HepG2 (cell line): Measurements from ENCODE around the gene ADGRV1. TPM values are rescaled to one million over a fixed set of nuclear protein-coding genes. Genes with fewer than 3 reads are reported as not detected.

Source experiments
- ATAC-seq: fragments of 200-7000 bp; cut with Tn5 transposase; 3 replicates; pipeline ENCODE4 v1.9.1; 2020; ENCODE audit warnings: mild to moderate bottlenecking, moderate library complexity
- BruUV-seq: library from RNA; stranded (reverse); fragments of 400-500 nt; replicated peaks from 2 replicates; lab custom pipeline; 2021; lab: Mats Ljungman, UMichigan
- CTCF ChIA-PET: fragments of 300-600 bp; formaldehyde crosslinking; extraction: SDS; loops from one replicate; lab custom pipeline; 2021; ENCODE audit warnings: low total read pairs, inconsistent platforms, low intra/inter-chr PET ratio; lab: Yijun Ruan, JAX
- POLR2A ChIA-PET: fragments of 350-600 bp; sonication (Branson Sonifier 250); formaldehyde crosslinking; loops from one replicate; lab custom pipeline; 2020; ENCODE audit warnings: antibody characterized with exemption, inconsistent platforms; lab: Yijun Ruan, JAX
- DNase-seq: peaks from one replicate; pipeline ENCODE4 v3.0.0-alpha.2; 2015; ENCODE audit warnings: low spot score
- FAIRE-seq: peaks from 3 replicates; lab custom pipeline; 2011; peaks lifted over from hg19 to GRCh38; lab: Jason Lieb, UNC
- H2AFZ ChIP-seq: one replicate; pipeline ENCODE4 v1.6.1; 2011; ENCODE audit warnings: low read length, inconsistent platforms
- H3K27ac ChIP-seq: fragments of 300-600 bp; 3 replicates; pipeline ENCODE4 v1.8.0; 2011; ENCODE audit warnings: mixed run types, mild to moderate bottlenecking, mixed read lengths, low read length, inconsistent platforms; ENCODE audit not compliant: insufficient read depth; ENCODE audit errors: extremely low read length
- H3K27me3 ChIP-seq, 2 experiments: fragments of 200-600 bp in 1 of 2; 2 replicates in 1 of 2; 3 replicates in 1 of 2; pipeline versions ENCODE4 v1.6.0 to v1.8.0; 2011; ENCODE audit warnings: low read length in 2 of 2, mild to moderate bottlenecking in 2 of 2, moderate library complexity in 2 of 2, inconsistent platforms in 1 of 2; ENCODE audit not compliant: insufficient read depth in 2 of 2, control insufficient read depth in 1 of 2
- H3K36me3 ChIP-seq, 2 experiments: fragments of 200-600 bp in 1 of 2; replicated peaks in 1 of 2; 2 replicates in 1 of 2; 3 replicates in 1 of 2; pipeline versions ENCODE4 v1.5.1 to v1.8.0; 2011; ENCODE audit warnings: low read length in 2 of 2, inconsistent platforms in 1 of 2; ENCODE audit not compliant: insufficient read depth in 2 of 2, control insufficient read depth in 1 of 2
- H3K4me1 ChIP-seq: 2 replicates; pipeline ENCODE4 v1.5.1; 2012; ENCODE audit warnings: low read length, inconsistent platforms; ENCODE audit not compliant: insufficient read depth
- H3K4me2 ChIP-seq: 2 replicates; pipeline ENCODE4 v1.6.0; 2011; ENCODE audit warnings: low read depth, low read length, inconsistent platforms
- H3K4me3 ChIP-seq, 3 experiments: fragments of 200-600 bp in 1 of 3; sonication (generic), shearing (Covaris generic) in 1 of 3; replicated peaks in 1 of 3; 2 replicates each; pipeline ENCODE4 v1.5.1; 2011 to 2016; ENCODE audit warnings: low read length in 3 of 3, inconsistent platforms in 2 of 3, low read depth in 2 of 3, mild to moderate bottlenecking in 2 of 3, control low read depth in 1 of 3, mixed read lengths in 1 of 3; ENCODE audit not compliant: insufficient read depth in 1 of 3
- H3K79me2 ChIP-seq: one replicate; pipeline ENCODE4 v1.6.1; 2011; ENCODE audit warnings: low read length, inconsistent platforms; ENCODE audit not compliant: insufficient read depth
- H3K9ac ChIP-seq: 2 replicates; pipeline ENCODE4 v1.6.0; 2011; ENCODE audit warnings: mild to moderate bottlenecking, low read depth, low read length, inconsistent platforms; ENCODE audit not compliant: insufficient read depth
- H3K9me3 ChIP-seq: 2 replicates; pipeline ENCODE4 v1.5.1; 2012; ENCODE audit warnings: mild to moderate bottlenecking, low read length
- H4K20me1 ChIP-seq: 2 replicates; pipeline ENCODE4 v1.6.0; 2011; ENCODE audit warnings: inconsistent platforms, mild to moderate bottlenecking, low read length, moderate library complexity; ENCODE audit not compliant: insufficient read depth
- BHLHE40 ChIP-seq: IDR thresholded peaks from 2 replicates; pipeline ENCODE4 v1.6.1; 2011; ENCODE audit warnings: low read length, improper control_type of control experiment
- CBFB ChIP-seq: sonication (generic); formaldehyde crosslinking; IDR thresholded peaks from 2 replicates; pipeline ENCODE4 v1.4.0; 2020; ENCODE audit warnings: missing genetic modification reagents
- ISL2 ChIP-seq: sonication (generic); formaldehyde crosslinking; IDR thresholded peaks from 2 replicates; pipeline ENCODE4 v1.5.0; 2020; ENCODE audit warnings: missing genetic modification reagents
- PHF5A ChIP-seq: IDR thresholded peaks from one replicate; pipeline ENCODE4 v1.6.1; 2018; ENCODE audit warnings: low read depth, missing genetic modification reagents; ENCODE audit not compliant: unreplicated experiment
- RBFOX2 ChIP-seq: fragments of 200-400 bp; formaldehyde crosslinking; IDR thresholded peaks from 2 replicates; pipeline ENCODE4 v1.6.1; 2017; ENCODE audit warnings: low read depth, mild to moderate bottlenecking, low read length
- RCOR2 ChIP-seq: IDR thresholded peaks from 2 replicates; pipeline ENCODE4 v1.6.1; 2016; ENCODE audit warnings: missing biosample characterization, missing genetic modification reagents
- SRF ChIP-seq: IDR thresholded peaks from 2 replicates; pipeline ENCODE4 v1.6.1; 2011; ENCODE audit warnings: mild to moderate bottlenecking, low read depth, low read length, moderate library complexity
- TBX3 ChIP-seq: fragments of 450-650 bp; IDR thresholded peaks from 2 replicates; pipeline ENCODE4 v1.6.1; 2017; ENCODE audit warnings: antibody characterized with exemption, mild to moderate bottlenecking, inconsistent platforms, borderline replicate concordance
- ZBTB34 ChIP-seq: sonication (generic); formaldehyde crosslinking; IDR thresholded peaks from 2 replicates; pipeline ENCODE4 v1.8.0; 2022; ENCODE audit warnings: mild to moderate bottlenecking, missing genetic modification reagents
- ZBTB37 ChIP-seq: sonication (generic); formaldehyde crosslinking; IDR thresholded peaks from 2 replicates; pipeline ENCODE4 v1.4.0; 2020; ENCODE audit warnings: mild to moderate bottlenecking, missing genetic modification reagents
- ZNF20 ChIP-seq: sonication (generic); formaldehyde crosslinking; IDR thresholded peaks from 2 replicates; pipeline ENCODE4 v1.4.0; 2020; ENCODE audit warnings: mild to moderate bottlenecking, moderate library complexity, missing genetic modification reagents
- ZNF414 ChIP-seq: sonication (generic); formaldehyde crosslinking; IDR thresholded peaks from 2 replicates; pipeline ENCODE4 v1.5.0; 2020; ENCODE audit warnings: missing genetic modification reagents
- ZNF713 ChIP-seq: sonication (generic); formaldehyde crosslinking; IDR thresholded peaks from 2 replicates; pipeline ENCODE4 v1.4.0; 2020; ENCODE audit warnings: mild to moderate bottlenecking, missing genetic modification reagents
- ZNF777 ChIP-seq: sonication (generic); formaldehyde crosslinking; IDR thresholded peaks from 2 replicates; pipeline ENCODE4 v1.4.0; 2020; ENCODE audit warnings: missing genetic modification reagents
- ZNF816 ChIP-seq: sonication (generic); formaldehyde crosslinking; IDR thresholded peaks from 2 replicates; pipeline ENCODE4 v1.8.0; 2022; ENCODE audit warnings: missing genetic modification reagents, mild to moderate bottlenecking, borderline replicate concordance
- WGBS: methylation state at CpG from one replicate; pipeline ENCODE4 v1.1.6; 2017; ENCODE audit warnings: low lambda C conversion rate; 5-methylcytosine and 5-hydroxymethylcytosine counted together
- in situ Hi-C: cut with HindIII; loops from 2 replicates; pipeline ENCODE4 v1.10.0; 2017; ENCODE audit warnings: low pct_unique_long_range_greater_than_20kb; ENCODE audit not compliant: extremely low pct_ligation_motif_present
- intact Hi-C: fragments of 100-400 bp; cut with micrococcal nuclease; formaldehyde crosslinking; loops from one replicate; pipeline ENCODE4 v1.10.0; 2022; ENCODE audit not compliant: unreplicated experiment
- polyA plus RNA-seq, 8 experiments: library from polyadenylated mRNA; depleted of rRNA in 3 of 8; stranded (reverse) in 7 of 8; unstranded in 1 of 8; fragments of >200 nt; fragmentation: Illumina TruSeq in 4 of 8; extraction: Trizol in 4 of 8; gene quantifications; 2 replicates each; pipeline versions ENCODE4 v1.2.1 to v1.2.3, GENCODE V29; 2011 to 2016; ENCODE audit warnings: low read depth in 4 of 8, missing spikeins in 1 of 8, mixed read lengths in 1 of 8; ENCODE audit not compliant: insufficient read depth in 1 of 8
- total RNA-seq, 5 experiments: library from RNA; depleted of rRNA; stranded (reverse); fragments of >200 nt; fragmentation: Illumina TruSeq; extraction: Trizol; gene quantifications; 2 replicates each; pipeline ENCODE4 v1.2.3, GENCODE V29; 2016; ENCODE audit warnings: low read depth in 1 of 5

Gene ADGRV1
- total and polyA plus RNA-seq, 2 of the 13 experiments (the other 11 are each of a cell fraction or from before 2014, with no cell fraction given), result 1.7 to 3.9 TPM

GRCh38 chr5:91018712-91019371 is 460.2 kb downstream of the ADGRV1 start:
- Histone ChIP-seq H3K79me2 (no peaks in the 10 kb centered on the region), H3K9ac (no peak overlapping the region), H4K20me1 (no peaks in the 10 kb centered on the region), H3K4me2 (no peak overlapping the region), H3K27me3 (no peaks in the 10 kb centered on the region), H3K4me3 (no peak overlapping the region), H3K36me3 (no peaks in the 10 kb centered on the region), H3K4me1 (no peaks in the 10 kb centered on the region), H2AFZ (no peak overlapping the region), H3K27ac (no peak overlapping the region), H3K9me3 (no peaks in the 10 kb centered on the region)
- POLR2A ChIA-PET, result no interaction called here
- intact Hi-C loops, result no loop called here
- no TSS peak for BruUV-seq
- TF ChIP-seq ZBTB34 (CRISPR knock-in tag) (no peak), ZBTB37 (CRISPR knock-in tag) (no peak), TBX3 (no peak), CBFB (no peak), RCOR2 (CRISPR knock-in tag) (no peak), ZNF713 (CRISPR knock-in tag) (no peak), ZNF777 (CRISPR knock-in tag) (no peak), PHF5A (no peak), ZNF816 (CRISPR knock-in tag) (no peak), ZNF20 (CRISPR knock-in tag) (no peak), BHLHE40 (no peak), ISL2 (no peak), ZNF414 (CRISPR knock-in tag) (no peak), RBFOX2 (no peak), SRF (no peak)
- ATAC-seq (no peak), FAIRE-seq (no peak), DNase-seq (no peak)
- CTCF ChIA-PET, result no interaction called here
- in situ Hi-C loops, result no loop called here
- 92% methylated on average over 4 of the region's 4 CpGs for WGBS
